Fibroblast of skin of scalp (primary cell): ENCODE results near the gene XPO6.
"Not testable (repeated sequence)": the region's sequence is repeated elsewhere in the genome, so short reads cannot be mapped to it uniquely, and the experiment has no call there.

Experiments
- DNase-seq: peaks from one replicate; pipeline ENCODE4 v3.0.0-alpha.2; 2013

XPO6 gene

DNA sequence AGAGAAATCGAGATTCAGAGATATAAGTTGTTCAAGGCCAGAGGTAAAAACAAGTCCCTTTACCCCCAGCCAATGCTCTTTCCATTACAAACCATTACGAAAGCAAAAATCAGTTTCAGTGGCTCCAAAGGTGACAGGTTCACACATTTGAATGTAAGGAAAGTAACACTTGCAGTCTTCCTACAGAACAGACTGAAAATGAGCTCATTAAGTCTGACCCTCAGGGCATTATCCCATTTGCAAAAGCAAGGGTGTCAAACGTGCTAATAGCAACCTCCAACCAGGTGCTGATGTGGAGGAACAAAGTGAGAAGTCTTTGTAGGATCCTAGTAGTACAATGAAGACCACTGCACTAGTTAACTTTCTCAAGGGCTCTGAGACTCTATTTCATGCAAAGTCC, 65.2 kb downstream of the XPO6 start:
- DNase-seq = no peak

DNA sequence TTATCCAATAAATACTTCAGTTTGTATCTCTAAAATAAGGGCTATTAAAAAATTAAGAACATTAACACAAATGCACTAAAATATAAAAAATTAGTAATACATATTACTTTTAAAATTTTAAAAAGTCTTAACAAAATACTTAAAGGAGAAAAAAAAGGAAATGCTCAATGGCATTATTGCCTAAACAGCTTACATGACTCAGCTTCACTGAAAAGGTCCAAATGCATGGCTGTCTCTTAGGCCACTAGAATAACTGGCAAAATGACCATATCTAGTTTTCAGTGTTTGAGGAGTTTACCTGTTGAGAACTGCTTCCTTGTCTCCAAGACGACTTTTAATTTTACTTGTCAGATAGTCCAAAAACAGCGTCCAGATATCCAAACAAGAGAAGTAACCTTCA, 66.0 kb downstream of the XPO6 start:
- no peak for DNase-seq

DNA sequence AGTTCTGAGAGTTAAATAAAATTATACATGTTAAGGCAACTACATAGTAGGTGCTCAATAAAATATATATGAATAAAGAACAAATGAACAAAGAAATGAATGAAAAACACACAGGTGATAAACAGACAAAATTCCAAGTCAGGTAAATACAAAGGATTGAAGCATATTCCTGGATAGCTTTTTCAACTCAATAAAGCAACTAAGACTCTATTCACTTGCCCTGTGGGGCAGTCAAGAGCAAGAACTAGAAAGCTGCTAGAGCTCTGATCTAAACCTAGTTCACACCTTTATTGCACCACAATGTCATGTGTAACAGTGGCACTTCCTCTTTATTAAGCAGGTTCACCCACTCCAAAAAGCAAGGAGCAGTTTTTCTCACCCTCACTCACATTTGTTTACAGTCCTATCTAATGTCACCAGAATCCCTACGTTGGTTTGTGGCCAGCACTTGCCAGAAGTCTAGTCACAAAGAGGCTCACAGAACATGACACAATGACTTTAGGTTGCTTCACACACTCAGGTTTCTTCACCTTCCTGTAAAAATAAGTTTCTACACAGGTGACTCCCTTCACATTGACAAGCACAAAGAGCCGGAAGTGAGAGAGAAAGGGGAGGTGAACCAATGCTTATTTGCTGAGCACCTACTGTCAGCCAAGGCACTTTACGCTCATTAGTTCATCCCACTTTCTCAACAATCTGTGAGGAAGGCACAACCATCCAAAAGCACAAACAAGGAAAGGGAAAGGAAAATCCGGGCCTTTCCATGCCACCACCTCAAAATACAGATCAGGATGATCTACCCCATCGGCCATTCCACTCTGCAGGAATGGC, 70.8 kb downstream of the XPO6 start:
- DNase-seq = no peak

- no peak for DNase-seq
These were observed 72.2 kb downstream of the XPO6 start for GRCh38 chr16:28139530-28139929.

DNA sequence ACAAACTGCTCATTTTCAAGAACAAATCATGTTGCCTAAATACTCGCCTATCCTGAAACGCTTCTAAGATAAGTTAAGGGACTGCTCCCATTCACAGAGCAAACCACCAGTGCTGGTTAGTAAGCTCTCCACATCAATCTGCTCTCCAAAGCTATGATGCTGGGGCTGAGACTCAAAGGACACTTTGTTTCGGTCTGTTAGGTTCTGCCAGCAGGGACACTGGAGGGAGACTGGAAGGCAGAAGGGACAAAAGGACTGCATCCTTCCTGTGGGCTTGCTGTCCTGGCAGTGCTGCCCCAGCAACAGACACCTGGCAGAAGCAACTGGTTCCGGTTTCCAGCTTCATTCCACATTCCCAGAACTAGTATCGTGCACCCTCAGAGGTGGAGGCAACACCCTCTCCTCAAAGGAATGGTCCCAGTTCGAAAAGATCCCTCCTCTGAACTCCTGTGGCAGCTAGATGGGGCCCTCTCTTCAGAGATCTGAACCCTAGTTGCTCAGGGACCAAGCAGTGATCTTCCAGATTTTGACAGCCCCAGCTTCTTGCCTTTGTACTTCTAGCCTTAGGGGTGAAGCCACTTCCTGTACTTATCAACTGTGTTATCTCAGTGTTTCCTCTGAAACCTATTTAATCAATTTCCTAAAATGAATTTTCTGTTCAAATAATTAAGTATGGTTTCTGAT, 74.9 kb downstream of the XPO6 start:
- no peak for DNase-seq

DNA sequence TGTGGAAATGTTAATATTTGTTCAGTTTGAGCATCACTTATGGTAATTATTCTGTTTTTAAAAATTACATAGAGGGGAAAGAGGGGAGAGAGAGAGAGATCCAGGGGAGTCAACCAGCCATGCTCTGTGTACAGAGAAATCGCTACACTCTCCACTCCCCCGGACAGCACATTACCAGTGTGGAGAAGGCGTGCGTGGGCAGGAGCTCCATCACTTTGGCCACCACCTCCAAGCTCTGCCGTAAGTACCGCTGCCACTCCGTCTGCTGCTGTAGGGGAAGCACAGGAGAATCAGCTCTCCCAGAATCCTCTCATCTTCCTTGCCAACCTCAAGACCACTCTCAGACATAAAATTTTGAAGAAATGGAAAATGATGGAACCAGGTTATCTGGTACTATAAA, 78.1 kb downstream of the XPO6 start:
- no peak for DNase-seq

DNA sequence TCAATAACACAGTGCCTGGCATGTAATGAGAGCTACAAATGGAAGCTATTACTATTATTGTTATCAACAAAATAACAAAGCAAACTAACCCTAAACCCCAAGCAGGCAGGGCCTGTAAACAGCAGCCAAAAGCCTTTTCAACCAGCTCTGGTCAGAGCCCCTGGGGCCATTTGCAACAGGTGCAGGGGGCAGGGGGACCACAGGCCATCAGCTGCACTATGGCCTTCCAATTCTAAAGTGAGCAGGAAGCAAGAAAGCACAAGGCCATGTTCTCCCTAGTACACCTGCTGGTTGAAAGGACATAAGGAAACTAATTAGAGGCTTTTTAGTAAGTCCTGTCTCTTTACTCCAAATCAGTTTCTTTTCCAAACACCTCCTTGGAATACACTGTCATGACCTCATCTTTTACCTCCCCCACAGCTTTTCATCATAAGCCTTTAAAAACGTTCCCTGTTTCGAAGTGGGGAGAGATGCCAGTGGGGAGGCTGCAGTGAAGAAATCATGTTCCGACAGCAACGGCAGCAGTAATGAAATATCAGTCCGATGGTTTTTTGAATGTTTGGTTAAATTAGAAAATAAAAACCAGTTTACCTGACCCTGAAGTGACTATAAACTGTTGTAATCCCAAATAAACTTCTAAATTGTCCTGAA, 79.9 kb downstream of the XPO6 start:
- no peak for DNase-seq

GRCh38 chr16:28131181-28131580, 80.6 kb downstream of the XPO6 start:
- DNase-seq = peak; percentile 13

DNA sequence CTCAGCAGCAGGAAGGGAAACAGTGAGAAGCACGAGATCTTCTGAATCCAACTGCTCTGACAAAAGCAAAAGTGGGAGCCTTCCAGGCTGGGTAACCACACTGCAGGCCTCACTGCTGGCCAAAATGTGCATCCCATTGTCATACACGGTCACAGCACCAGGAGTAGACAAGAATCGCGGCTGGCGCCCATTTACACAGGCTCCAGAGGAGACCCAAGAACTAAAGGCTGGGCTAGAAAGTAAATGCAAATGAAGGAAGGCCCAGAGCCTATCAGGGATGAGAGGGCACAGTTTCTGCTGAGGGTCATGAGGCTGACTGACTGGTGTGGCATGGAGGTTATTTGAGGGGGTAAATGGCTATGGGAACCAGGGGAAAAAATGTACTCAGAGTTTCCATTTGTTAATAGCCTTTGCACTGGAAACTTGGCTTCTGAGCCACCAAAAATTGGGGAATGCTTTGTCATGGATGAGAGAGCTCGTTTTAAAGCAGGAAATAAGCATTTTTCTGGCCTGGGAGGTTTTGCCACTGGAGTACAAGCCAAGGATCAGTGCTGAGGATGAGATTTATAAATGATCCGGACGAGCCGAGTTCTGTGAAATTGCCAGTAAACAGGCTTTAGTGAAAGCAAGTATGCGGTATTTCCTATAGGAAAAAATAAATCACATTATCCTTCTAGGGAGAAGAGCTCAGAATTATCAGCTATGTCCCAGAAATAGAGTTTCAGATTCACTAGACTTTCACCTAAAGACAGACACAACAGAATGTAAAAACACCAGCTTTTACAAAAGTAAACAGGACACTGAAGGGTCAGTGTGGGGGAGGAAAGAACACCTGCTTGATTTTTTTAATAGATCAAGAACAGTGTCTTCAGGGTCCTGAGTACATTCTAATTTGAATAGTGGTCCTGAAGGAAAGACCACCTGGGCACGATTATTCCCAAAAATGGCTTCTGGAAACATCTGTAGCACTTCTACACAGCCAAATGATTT, 81.4 kb downstream of the XPO6 start:
- DNase-seq = no peak

- no peak for DNase-seq
These were observed 84.8 kb downstream of the XPO6 start for GRCh38 chr16:28126684-28127620.

- DNase-seq = no peak
These were observed 86.2 kb downstream of the XPO6 start for GRCh38 chr16:28125592-28125991.

- DNase-seq = no peak
These were observed 90.2 kb downstream of the XPO6 start for GRCh38 chr16:28121527-28121926.

GRCh38 chr16:28120754-28121153, 91.0 kb downstream of the XPO6 start:
- DNase-seq = no peak

DNA sequence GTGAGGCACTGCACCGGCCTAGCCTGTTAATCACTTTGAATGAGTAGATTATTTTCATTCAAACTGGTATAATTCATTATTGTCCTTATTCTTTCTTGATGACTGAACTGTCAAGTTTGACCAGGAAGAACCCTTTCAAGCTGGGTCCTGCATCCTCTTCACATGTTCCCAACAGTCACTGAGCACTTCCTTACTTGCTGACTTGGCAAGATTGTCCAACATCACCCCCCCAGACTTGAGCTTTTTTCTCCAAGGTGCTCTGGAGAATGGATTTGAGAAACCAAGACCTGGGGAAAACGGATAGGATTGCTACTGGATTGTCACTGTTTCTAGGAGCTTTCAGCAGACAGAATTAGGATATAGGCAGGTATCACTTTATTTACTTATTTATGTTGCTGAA, 93.1 kb downstream of the XPO6 start:
- no peak for DNase-seq

DNA sequence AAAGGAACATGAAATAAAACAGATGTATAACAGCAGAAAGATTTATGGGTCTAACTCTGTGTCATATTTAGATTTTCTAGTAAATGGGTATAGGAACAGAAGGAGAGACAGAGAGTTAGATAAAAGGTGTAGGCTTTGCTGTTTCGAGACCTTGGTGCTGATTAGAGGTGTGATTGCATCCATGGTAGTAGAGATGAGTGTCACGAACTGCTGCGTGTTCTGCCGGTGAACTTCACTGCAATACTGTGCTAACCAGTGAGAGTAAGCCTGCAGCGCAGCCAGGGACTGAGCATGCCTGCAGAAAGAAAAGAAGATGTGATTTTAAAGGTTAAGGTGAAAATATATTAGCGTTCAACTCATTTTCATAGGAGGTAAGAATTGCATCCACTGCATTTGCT, 94.6 kb downstream of the XPO6 start:
- DNase-seq = no peak

- DNase-seq = not testable (repeated sequence)
These were observed 95.9 kb downstream of the XPO6 start for GRCh38 chr16:28115866-28116265.

DNA sequence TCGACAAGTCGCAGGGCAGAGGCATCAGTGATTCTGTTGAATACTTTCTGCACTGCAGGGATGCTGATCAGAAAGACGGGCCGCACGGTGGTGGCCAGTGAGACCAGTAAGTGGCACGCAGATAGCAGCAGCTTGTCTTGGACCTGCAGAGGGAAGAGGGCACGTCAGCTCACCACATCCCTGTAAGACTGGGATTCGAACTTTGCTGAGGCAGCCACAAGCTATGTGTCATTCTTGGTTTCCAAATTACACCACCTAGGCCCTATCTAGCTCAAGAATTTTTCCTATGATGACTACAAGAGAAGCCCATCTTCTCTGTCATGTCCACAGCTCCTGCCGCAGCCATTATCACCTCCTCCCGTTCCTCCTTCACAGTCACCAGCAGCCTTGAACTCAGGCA, 98.9 kb downstream of the XPO6 start:
- DNase-seq = no peak

- DNase-seq = no peak
These were observed 100.8 kb downstream of the XPO6 start for GRCh38 chr16:28110977-28111376.

DNA sequence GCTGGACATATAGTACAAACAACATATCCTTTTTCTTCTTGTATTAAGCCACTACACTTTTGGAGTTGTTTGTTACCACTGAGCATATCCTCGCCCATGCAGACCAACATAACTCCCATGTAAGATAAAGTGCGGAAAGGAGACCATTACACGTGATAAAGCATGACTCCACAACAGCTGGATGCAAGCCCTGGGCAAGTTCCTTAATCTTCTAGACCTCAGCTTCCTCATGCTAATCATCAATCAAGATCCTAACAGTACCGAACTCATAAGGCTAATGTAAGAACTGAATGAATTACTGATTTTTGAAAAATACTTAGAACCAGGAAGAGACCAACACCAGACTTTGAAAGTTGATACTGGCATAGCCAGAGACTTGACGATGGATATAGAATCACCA, 101.3 kb downstream of the XPO6 start:
- no peak for DNase-seq

DNA sequence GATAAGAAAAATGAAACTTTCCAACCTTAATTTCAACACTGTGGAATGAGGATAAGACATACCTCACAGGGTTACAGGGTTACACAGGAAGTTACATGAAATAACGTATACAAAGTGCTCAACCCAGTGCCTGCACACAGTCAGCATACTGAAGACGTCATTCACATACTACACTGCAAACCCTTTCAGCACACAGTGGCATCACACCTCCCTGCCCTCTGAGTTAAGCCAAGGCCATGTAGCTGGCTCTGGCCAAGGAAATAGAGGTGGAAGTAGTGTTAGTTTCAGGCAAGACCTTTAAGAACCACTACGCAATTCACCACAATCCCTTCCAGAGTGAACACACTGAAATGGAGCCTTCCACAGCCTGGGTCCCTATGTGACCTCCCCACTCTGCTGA, 101.7 kb downstream of the XPO6 start:
- DNase-seq = no peak

DNA sequence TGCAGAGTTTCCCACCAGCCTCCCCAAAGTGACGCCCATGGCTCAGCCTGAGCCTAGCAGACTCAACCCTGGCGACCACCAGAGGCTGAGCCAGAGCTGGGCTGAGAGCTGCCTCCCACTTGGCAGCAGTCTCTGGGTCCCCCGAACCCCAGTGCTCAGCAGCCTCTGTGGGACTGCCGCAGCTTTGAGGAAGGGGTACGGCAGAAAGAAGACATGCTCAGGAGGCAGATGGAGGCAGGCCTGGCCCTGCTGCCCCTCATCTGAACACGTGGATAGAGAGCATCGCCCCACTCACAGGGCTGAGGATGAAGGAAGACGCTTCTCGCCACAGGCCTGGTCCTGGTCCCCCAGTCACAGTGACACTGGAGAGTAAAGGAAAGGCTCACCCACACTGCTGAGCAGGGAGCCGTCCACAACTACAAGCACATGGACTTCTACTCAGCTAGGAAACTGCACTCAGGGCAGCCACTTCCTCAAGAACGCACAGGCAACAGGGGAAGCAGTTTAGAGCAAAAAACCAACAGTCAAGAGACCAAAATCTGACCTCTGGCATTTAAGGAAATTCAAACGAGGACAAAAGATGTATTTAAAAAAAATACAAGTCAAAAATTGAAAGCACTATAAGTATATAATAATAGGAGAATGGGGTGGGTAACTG, 103.0 kb downstream of the XPO6 start:
- DNase-seq = no peak
